Right cardiac atrium (tissue), 5 donors: ENCODE measurements around the gene RBL1. TPM values are rescaled to one million over a fixed set of nuclear protein-coding genes. Genes with fewer than 3 reads are reported as not detected.

Experiments used
- ATAC-seq, 2 donors: fragments of 200-7000 bp; cut with Tn5 transposase; one replicate each; pipeline versions ENCODE4 v1.8.0 to v1.9.1; 2020; ENCODE audit warnings: moderate library complexity in 2 of 2, mild to moderate bottlenecking in 1 of 2
- DNase-seq, 3 donors: peaks; one replicate each; pipeline ENCODE4 v3.0.0-alpha.2; 2020
- H3K27ac ChIP-seq: one replicate; pipeline ENCODE4 v1.5.1; 2013; ENCODE audit warnings: mild to moderate bottlenecking, low read length, control low read depth, moderate library complexity
- H3K27me3 ChIP-seq: one replicate; pipeline ENCODE4 v1.6.1; 2013; ENCODE audit not compliant: control insufficient read depth, insufficient read depth
- H3K4me1 ChIP-seq: one replicate; pipeline ENCODE4 v1.6.1; 2013; ENCODE audit warnings: low read length; ENCODE audit not compliant: control insufficient read depth, insufficient read depth
- H3K4me3 ChIP-seq: one replicate; pipeline ENCODE4 v1.5.1; 2013; ENCODE audit warnings: low read length, control low read depth
- H3K9me3 ChIP-seq: one replicate; pipeline ENCODE4 v1.6.1; 2013; ENCODE audit warnings: low read length; ENCODE audit not compliant: control insufficient read depth
- WGBS: extraction: QIAGEN DNeasy Blood & Tissue Kit; methylation state at CpG from one replicate; pipeline ENCODE4 v1.1.7; 2013; 5-methylcytosine and 5-hydroxymethylcytosine counted together
- intact Hi-C, 4 donors: fragments of 100-400 bp; cut with DNase I; formaldehyde crosslinking; loops; one replicate each; pipeline versions ENCODE4 v1.11.0 to v1.14.0; 2022 to 2023
- polyA plus RNA-seq: library from polyadenylated mRNA; stranded (reverse); fragments of 200-250 nt; gene quantifications from one replicate; pipeline ENCODE4 v1.2.3, GENCODE V29; 2013
- total RNA-seq, 4 donors: library from RNA; stranded (reverse); fragmentation: NEBNext Ultra II Directional; extraction: Animal tissue kit (Norgen Biotek cat#: 25700); gene quantifications; one replicate each; pipeline ENCODE4 v1.2.1, GENCODE V29; 2021
- donor health status: healthy with polysubstance abuse.
- donor health status: DM: no; HTN: yes; CAD: no.
- donor health status: DM: no; HTN: no; CAD: no.
- donor health status: DM: no; HTN: yes; CAD: no; lungs with severe emphysema.
- donor health status: DM: yes; HTN: yes; CAD: no.

The RBL1 gene
- total and polyA plus RNA-seq, 5 donors: 1.3 to 4.2 (median 3.7) TPM

DNA sequence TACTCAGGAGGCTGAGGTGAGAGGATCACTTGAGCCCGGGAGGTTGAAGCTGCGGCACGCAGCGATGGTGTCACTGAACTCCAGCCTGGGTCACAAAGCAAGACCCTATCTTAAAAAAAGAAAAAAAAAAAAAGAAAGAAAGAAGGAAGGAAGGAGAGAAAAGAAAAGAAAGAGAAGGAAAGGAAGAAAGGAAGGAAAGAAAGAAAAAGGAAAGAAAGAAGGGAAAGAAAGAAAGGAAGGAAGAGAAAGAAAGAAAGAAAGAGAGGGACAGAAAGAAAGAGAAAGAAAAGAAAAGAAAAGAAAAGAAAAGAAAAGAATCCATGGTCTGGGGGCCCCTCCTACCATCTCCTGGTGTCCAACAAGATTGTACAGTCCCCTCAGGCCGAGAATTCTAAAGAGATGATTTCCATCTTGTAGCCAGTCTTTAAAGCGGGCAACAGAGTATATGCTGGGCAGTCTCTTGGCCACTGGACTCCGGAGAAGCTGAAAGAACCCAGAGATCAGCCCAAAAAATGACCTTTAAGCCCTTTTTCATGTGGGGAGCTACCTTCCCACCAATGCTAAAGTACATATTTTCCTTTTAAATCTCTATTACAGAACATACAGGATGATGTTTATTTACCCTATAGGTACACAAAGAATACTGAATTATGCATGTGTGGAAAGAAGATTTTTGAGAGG, 23.7 kb upstream of the RBL1 start:
- WGBS: 93% methylated on average over 7 of the region's 7 CpGs
- DNase-seq: no peak
- H3K9me3 ChIP-seq: no peaks in the 10 kb centered on the region
- no peak for ATAC-seq
- H3K4me3 ChIP-seq: no peak overlapping the region
- intact Hi-C loops: no loop called here
- H3K4me1 ChIP-seq: no peaks in the 10 kb centered on the region
- no peaks in the 10 kb centered on the region for H3K27me3 ChIP-seq
- H3K27ac ChIP-seq: no peak overlapping the region

DNA sequence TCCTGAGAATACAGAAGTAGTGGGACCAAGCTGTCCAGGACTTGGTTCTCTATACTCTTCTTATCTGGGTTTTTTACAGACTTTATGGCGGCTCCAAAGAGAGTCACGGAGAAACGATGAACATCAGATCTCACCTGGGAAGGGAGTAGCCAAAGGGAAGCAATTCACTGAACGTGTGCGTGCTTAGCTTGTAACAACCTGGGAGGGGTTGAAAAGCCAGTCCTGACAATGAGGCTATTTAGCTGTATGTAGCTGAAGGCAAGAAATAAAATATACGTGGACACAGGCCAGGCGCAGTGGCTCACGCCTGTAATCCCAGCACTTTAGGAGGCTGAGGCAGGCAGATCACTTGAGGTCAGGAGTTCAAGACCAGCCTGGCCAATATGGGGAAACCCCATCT, 18.2 kb upstream of the RBL1 start:
- WGBS: 94% methylated on average over 8 of the region's 8 CpGs
- Histone ChIP-seq H3K9me3 (no peaks in the 10 kb centered on the region), H3K27ac (no peak overlapping the region), H3K4me1 (no peaks in the 10 kb centered on the region), H3K27me3 (no peaks in the 10 kb centered on the region), H3K4me3 (no peak overlapping the region)
- ATAC-seq (no peak), DNase-seq (no peak)
- intact Hi-C loops: no loop called here

DNA sequence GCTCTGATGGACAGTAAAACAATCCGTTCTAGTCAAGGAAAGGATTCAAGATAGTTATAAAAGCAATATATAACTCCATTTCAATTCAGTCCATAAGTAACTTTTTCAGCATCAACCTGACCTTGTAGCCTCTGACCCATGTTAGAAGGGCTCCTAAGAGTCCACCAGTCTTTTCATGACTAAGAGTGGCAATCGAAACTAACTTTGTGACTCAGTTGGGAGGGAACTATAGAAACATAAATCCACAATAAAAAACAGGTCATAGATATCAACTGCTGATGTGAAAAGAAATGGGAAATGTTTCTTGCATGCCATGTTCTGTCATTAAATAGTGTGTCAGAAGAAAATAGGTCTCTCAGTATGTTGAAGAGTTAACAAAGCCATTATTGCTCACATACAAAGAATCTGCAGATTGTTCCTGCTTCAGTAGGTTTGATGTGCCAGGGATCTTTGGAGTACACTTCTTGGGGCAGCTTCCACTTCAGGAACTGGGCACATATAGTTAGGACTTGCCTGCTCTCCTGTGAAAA, 16.2 kb upstream of the RBL1 start:
- 93% methylated on average over 2 of the region's 2 CpGs for WGBS

GRCh38 chr20:37108676-37109075, 12.9 kb upstream of the RBL1 start:
- H3K27ac ChIP-seq: no peak overlapping the region
- no peaks in the 10 kb centered on the region for H3K27me3 ChIP-seq
- ATAC-seq (no peak), DNase-seq (no peak)
- intact Hi-C loops: no loop called here
- WGBS: 91% methylated on average over 4 of the region's 4 CpGs
- no peaks in the 10 kb centered on the region for H3K9me3 ChIP-seq
- H3K4me1 ChIP-seq: no peaks in the 10 kb centered on the region
- no peak overlapping the region for H3K4me3 ChIP-seq

More for the DNA sequence above, 16.2 kb upstream of the RBL1 start:
- intact Hi-C loops: no loop called here
- Histone ChIP-seq H3K4me1 (no peaks in the 10 kb centered on the region), H3K27ac (no peak overlapping the region), H3K27me3 (no peaks in the 10 kb centered on the region), H3K9me3 (no peaks in the 10 kb centered on the region), H3K4me3 (no peak overlapping the region)
- ATAC-seq: no peak
- DNase-seq: no peak

GRCh38 chr20:37102571-37102970, 6.8 kb upstream of the RBL1 start:
- WGBS: 90% methylated on average over 6 of the region's 6 CpGs

GRCh38 chr20:37096415-37097041, 731 bp upstream of the RBL1 start:
- no peaks in the 10 kb centered on the region for H3K27me3 ChIP-seq
- H3K27ac ChIP-seq: no peak overlapping the region
- 60% methylated on average over 11 of the region's 11 CpGs for WGBS
- H3K9me3 ChIP-seq: no peaks in the 10 kb centered on the region
- H3K4me3 ChIP-seq: peak overlapping the region; percentile 84
- ATAC-seq (no peak), DNase-seq (no peak)
- intact Hi-C loops: no loop called here
- H3K4me1 ChIP-seq: no peaks in the 10 kb centered on the region

More at GRCh38 chr20:37102571-37102970, 6.8 kb upstream of the RBL1 start:
- ATAC-seq (no peak), DNase-seq (no peak)
- intact Hi-C loops: no loop called here
- Histone ChIP-seq H3K4me3 (no peak overlapping the region), H3K9me3 (no peaks in the 10 kb centered on the region), H3K27me3 (no peaks in the 10 kb centered on the region), H3K27ac (no peak overlapping the region), H3K4me1 (no peaks in the 10 kb centered on the region)

DNA sequence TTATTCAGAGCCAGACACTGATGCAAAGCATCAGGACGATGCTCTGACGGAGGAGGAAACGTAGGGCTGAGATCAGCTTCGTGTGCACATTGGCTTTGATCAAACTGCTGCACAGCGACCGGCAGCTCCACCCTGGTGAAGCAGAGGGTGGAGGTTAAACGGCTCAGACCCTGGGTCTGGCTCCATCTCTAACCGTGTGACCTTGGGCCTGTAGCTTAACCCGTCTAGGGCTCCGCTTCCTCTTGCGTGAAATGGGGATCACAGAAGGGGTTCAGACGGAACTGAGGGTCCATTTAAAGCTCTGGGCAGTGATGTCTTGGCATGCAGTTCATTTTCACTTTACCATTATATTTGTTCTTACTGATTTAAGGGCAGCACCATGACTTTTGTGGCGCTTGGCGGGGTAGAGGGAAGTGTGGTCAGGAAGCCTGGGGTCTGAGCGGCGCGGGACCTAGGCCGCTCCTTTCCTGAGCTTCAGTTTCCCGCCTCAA, 644 bp downstream of the RBL1 start:
- Histone ChIP-seq H3K27me3 (no peaks in the 10 kb centered on the region), H3K4me1 (no peaks in the 10 kb centered on the region), H3K27ac (no peak overlapping the region), H3K9me3 (no peaks in the 10 kb centered on the region), H3K4me3 (peak overlapping the region; percentile 84)
- intact Hi-C loops: no loop called here
- DNase-seq (no peak), ATAC-seq (peak; percentile 27 to 36)
- WGBS: 4% methylated on average over 19 of the region's 19 CpGs

DNA sequence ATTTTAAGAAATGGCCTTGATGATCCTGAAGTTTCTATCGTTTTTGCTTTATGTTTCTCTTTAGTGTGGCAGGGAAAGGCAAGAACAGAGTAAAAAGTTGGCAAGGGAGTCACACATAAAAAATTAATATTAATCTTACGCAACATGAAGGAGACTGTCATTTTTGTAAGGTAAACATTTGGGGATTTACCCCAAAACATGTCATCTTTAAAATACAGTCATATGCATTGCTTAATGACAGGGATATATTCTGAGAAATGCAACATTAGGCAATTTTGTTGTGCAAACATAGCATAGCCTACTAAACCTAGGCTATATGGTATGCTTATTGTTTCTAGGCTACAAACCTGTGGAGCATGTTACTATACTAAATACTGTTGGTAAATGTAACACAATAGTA, 5.4 kb downstream of the RBL1 start:
- no peak overlapping the region for H3K27ac ChIP-seq
- ATAC-seq (no peak), DNase-seq (no peak)
- no peak overlapping the region for H3K4me3 ChIP-seq
- no peaks in the 10 kb centered on the region for H3K4me1 ChIP-seq
- H3K9me3 ChIP-seq: no peaks in the 10 kb centered on the region
- no peaks in the 10 kb centered on the region for H3K27me3 ChIP-seq
- 91% methylated on average over 2 of the region's 2 CpGs for WGBS
- intact Hi-C loops: no loop called here

DNA sequence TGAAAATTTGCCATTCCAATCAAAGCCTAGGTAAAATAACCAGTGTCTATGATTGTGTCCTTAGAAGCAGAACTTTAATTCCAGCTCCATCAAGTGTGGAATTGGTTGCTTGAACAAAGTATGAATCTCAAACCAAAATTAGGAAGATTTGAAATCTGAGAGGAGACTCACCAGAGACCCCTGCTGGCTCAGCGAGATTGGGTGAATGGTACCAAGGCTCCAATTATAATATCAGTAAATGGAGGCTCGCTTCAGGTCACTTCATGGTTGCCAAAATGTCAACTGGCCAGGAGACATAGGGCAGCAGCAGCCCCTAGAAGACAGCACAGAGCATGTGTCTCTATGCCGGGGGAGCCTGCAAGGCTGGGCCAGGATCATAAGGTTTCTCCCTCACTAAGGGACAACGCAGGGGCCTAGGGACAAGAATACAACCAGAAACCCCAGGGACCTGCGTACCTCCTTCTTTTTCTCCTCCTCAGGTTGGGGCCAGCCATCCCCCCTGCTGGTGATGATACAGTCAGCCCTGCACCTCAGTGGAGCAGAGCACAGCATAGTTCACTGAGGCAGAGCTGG, 14.0 kb downstream of the RBL1 start:
- 85% methylated on average over 5 of the region's 5 CpGs for WGBS
- intact Hi-C loops: no loop called here
- no peaks in the 10 kb centered on the region for H3K4me1 ChIP-seq
- H3K9me3 ChIP-seq: no peaks in the 10 kb centered on the region
- H3K4me3 ChIP-seq: no peak overlapping the region
- H3K27me3 ChIP-seq: no peaks in the 10 kb centered on the region
- DNase-seq (peak in 1 of 3 donors; percentile 62), ATAC-seq (no peak)
- no peak overlapping the region for H3K27ac ChIP-seq

- Histone ChIP-seq H3K27ac (no peak overlapping the region), H3K9me3 (no peaks in the 10 kb centered on the region), H3K4me1 (no peaks in the 10 kb centered on the region), H3K27me3 (no peaks in the 10 kb centered on the region), H3K4me3 (no peak overlapping the region)
- ATAC-seq: no peak
- DNase-seq: no peak
- intact Hi-C loops: no loop called here
- 98% methylated on average over 8 of the region's 8 CpGs for WGBS
Observed at GRCh38 chr20:37077009-37077408, 18.8 kb downstream of the RBL1 start.

- DNase-seq (no peak), ATAC-seq (no peak)
- Histone ChIP-seq H3K9me3 (no peaks in the 10 kb centered on the region), H3K27me3 (no peaks in the 10 kb centered on the region), H3K4me1 (no peaks in the 10 kb centered on the region), H3K27ac (no peak overlapping the region), H3K4me3 (no peak overlapping the region)
- intact Hi-C loops: no loop called here
- WGBS: 89% methylated on average over 3 of the region's 3 CpGs
Observed at GRCh38 chr20:37075932-37076685, 19.7 kb downstream of the RBL1 start.
